Suppressor macrophage treated with lipopolysaccharide for 1 hour (primary cell): ENCODE measurements around the gene ADSS2.

Source experiments
- DNase-seq, 3 donors: peaks; one replicate each; pipeline ENCODE4 v3.0.0-alpha.2; 2020 to 2022

Gene ADSS2

GRCh38 chr1:244445320-244446181 lies 6.2 kb downstream of the ADSS2 start:
- no peak for DNase-seq

GRCh38 chr1:244444854-244445253 lies 6.9 kb downstream of the ADSS2 start:
- no peak for DNase-seq

GRCh38 chr1:244442850-244443249 lies 8.9 kb downstream of the ADSS2 start:
- no peak for DNase-seq

GRCh38 chr1:244439391-244440032 lies 12.2 kb downstream of the ADSS2 start:
- peak in 2 of 3 donors; percentile 30 to 33 for DNase-seq

GRCh38 chr1:244437086-244437468 lies 14.6 kb downstream of the ADSS2 start:
- no peak for DNase-seq

- DNase-seq = peak; percentile 46 to 84 (median 77)
Measured at GRCh38 chr1:244436336-244437085, 15.2 kb downstream of the ADSS2 start.

- DNase-seq = peak; percentile 46 to 68 (median 55)
Measured at GRCh38 chr1:244435562-244436205, 16.0 kb downstream of the ADSS2 start.

- DNase-seq = no peak
Measured at GRCh38 chr1:244431166-244431565, 20.5 kb downstream of the ADSS2 start.

- DNase-seq = no peak
Measured at GRCh38 chr1:244429818-244430217, 21.9 kb downstream of the ADSS2 start.

- no peak for DNase-seq
Measured at GRCh38 chr1:244427647-244428046, 24.1 kb downstream of the ADSS2 start.

GRCh38 chr1:244424649-244425334 lies 26.9 kb downstream of the ADSS2 start:
- DNase-seq = no peak

GRCh38 chr1:244422174-244422573 lies 29.5 kb downstream of the ADSS2 start:
- no peak for DNase-seq

GRCh38 chr1:244419024-244419423 lies 32.7 kb downstream of the ADSS2 start:
- DNase-seq = no peak

- peak; percentile 15 to 33 (median 31) for DNase-seq
Measured at GRCh38 chr1:244414543-244414942, 37.2 kb downstream of the ADSS2 start.

GRCh38 chr1:244413736-244414135 lies 38.0 kb downstream of the ADSS2 start:
- no peak for DNase-seq

- no peak for DNase-seq
Measured at GRCh38 chr1:244412176-244412575, 39.5 kb downstream of the ADSS2 start.

GRCh38 chr1:244409701-244410100 lies 42.0 kb downstream of the ADSS2 start:
- DNase-seq = peak; percentile 30 to 67 (median 54)

- DNase-seq = no peak
Measured at GRCh38 chr1:244406337-244406736, 45.4 kb downstream of the ADSS2 start.

GRCh38 chr1:244405856-244406255 lies 45.9 kb downstream of the ADSS2 start:
- DNase-seq = no peak

GRCh38 chr1:244403431-244403830 lies 48.3 kb downstream of the ADSS2 start:
- DNase-seq = no peak

GRCh38 chr1:244400974-244401373 lies 50.7 kb downstream of the ADSS2 start:
- no peak for DNase-seq

GRCh38 chr1:244397131-244397530 lies 54.6 kb downstream of the ADSS2 start:
- DNase-seq = no peak
